Mesothelial cell of epicardium (in vitro differentiated cells): ENCODE results near the gene CGNL1. TPM values are rescaled to one million over a fixed set of nuclear protein-coding genes. Genes with fewer than 3 reads are reported as not detected.

Experiments
- DNase-seq, 2 experiments: peaks; one replicate each; pipeline ENCODE4 v3.0.0; 2021; ENCODE audit warnings: low spot score in 2 of 2; ENCODE audit not compliant: unreplicated experiment in 2 of 2
- H3K27ac Mint-ChIP-seq: 2 replicates; pipeline ENCODE4 v1.8.0; 2021; ENCODE audit warnings: mixed read lengths
- H3K27me3 Mint-ChIP-seq: 2 replicates; pipeline ENCODE4 v1.8.0; 2021; ENCODE audit warnings: low read depth, mixed read lengths
- H3K36me3 Mint-ChIP-seq: 2 replicates; pipeline ENCODE4 v1.8.0; 2021; ENCODE audit warnings: mixed read lengths
- H3K4me1 Mint-ChIP-seq: 2 replicates; pipeline ENCODE4 v1.8.0; 2021; ENCODE audit warnings: mixed read lengths
- H3K4me3 Mint-ChIP-seq: 2 replicates; pipeline ENCODE4 v1.8.0; 2021; ENCODE audit warnings: mild to moderate bottlenecking, moderate library complexity, mixed read lengths
- H3K9me3 Mint-ChIP-seq: 2 replicates; pipeline ENCODE4 v1.8.0; 2021; ENCODE audit warnings: mixed read lengths
- CTCF ChIP-seq: fragments of 200-600 bp; sonication (generic); IDR thresholded peaks from one replicate; pipeline ENCODE4 v1.5.0; 2021; ENCODE audit warnings: antibody characterized with exemption; ENCODE audit not compliant: unreplicated experiment
- total RNA-seq: library from RNA; stranded (reverse); gene quantifications from 3 replicates; pipeline ENCODE4 v1.2.1, GENCODE V29; 2021

The CGNL1 gene
- total RNA-seq, 1 donor from 2014 or later = 34.1 TPM

DNA sequence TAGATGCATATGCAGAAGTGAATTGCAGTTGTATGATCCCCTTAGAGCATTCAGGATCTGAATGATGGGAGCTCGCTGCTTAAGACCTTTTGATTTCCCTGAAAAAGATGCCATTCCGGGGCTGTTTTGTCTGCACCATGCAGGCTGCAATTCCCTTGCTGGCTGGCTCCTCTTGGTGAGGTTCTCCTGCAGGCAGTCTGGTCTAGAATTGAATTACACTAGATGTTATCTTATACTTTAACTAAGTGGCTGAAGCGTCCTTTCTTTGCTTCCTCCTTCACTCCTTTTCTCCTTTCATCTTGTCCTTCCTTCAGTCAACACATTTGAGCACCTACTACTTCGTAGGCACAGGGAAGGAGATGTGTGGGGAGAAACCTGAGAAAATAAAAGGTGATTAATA is 196.8 kb downstream of the CGNL1 start:
- Mint-ChIP-seq H3K36me3 (no peaks in the 10 kb centered on the region), H3K27me3 (no peaks in the 10 kb centered on the region)

DNA sequence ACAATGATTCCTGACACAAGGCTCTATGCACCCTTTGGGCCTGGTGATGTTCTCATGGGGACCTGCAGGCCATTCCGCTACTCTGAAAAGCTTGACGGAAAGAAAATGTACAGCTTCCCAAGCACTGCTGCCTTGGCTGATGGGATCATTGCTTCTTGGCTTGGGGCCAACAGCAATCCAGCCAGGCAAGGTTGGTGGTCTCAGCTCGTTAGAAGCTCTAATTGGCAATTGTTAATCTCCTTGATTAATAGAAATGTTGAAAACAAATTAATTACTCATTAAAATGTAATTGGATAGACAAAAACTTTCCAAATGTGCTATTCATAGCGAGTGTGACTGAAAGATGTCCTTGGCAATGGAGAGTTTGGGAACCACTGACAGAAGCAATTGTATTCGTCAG is 199.1 kb downstream of the CGNL1 start:
- Mint-ChIP-seq H3K36me3 (no peaks in the 10 kb centered on the region), H3K4me3 (no peak overlapping the region), H3K9me3 (no peaks in the 10 kb centered on the region), H3K27me3 (no peaks in the 10 kb centered on the region), H3K27ac (no peak overlapping the region), H3K4me1 (peaks cover 10% of the 10 kb centered on the region)
- TF ChIP-seq CTCF = no peak
- DNase-seq = no peak

More for the DNA sequence above, 196.8 kb downstream of the CGNL1 start:
- no peak for TF ChIP-seq CTCF
- no peak overlapping the region for H3K4me3 Mint-ChIP-seq
- H3K9me3 Mint-ChIP-seq = no peaks in the 10 kb centered on the region
- H3K4me1 Mint-ChIP-seq = peaks cover 2% of the 10 kb centered on the region
- H3K27ac Mint-ChIP-seq = no peak overlapping the region
- no peak for DNase-seq

GRCh38 chr15:57578288-57578900 is 202.1 kb downstream of the CGNL1 start:
- H3K4me1 Mint-ChIP-seq = peaks cover 10% of the 10 kb centered on the region
- no peak for TF ChIP-seq CTCF
- DNase-seq = no peak
- H3K4me3 Mint-ChIP-seq = no peak overlapping the region
- H3K36me3 Mint-ChIP-seq = peaks cover 6% of the 10 kb centered on the region
- H3K27ac Mint-ChIP-seq = no peak overlapping the region
- H3K9me3 Mint-ChIP-seq = peaks cover 9% of the 10 kb centered on the region
- H3K27me3 Mint-ChIP-seq = no peaks in the 10 kb centered on the region

DNA sequence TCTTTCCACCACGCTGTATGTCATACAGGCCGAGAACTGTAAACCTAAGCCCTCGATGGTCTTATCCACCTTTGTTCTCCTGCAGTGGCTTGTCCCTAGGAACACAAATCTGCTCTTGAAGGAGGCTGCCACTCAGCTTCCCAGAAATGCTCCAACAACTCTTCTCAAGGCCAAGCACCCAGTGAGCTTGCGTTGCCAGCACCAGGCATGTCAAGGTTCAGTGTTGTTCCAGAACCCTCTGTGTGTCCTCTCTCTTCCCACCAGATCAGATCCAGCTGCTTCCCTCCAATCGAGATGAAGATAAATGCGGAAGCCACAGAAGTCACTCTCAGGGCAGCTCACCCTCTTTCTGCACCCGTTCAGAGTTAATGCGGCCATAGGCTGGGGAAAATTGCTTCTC is 204.1 kb downstream of the CGNL1 start:
- no peak for DNase-seq
- no peak overlapping the region for H3K4me3 Mint-ChIP-seq
- H3K27me3 Mint-ChIP-seq = no peaks in the 10 kb centered on the region
- H3K27ac Mint-ChIP-seq = no peak overlapping the region
- peaks cover 10% of the 10 kb centered on the region for H3K4me1 Mint-ChIP-seq
- TF ChIP-seq CTCF = no peak
- H3K9me3 Mint-ChIP-seq = peaks cover 15% of the 10 kb centered on the region
- H3K36me3 Mint-ChIP-seq = peaks cover 11% of the 10 kb centered on the region

- Mint-ChIP-seq H3K4me3 (no peak overlapping the region), H3K4me1 (peaks cover 10% of the 10 kb centered on the region), H3K27me3 (no peaks in the 10 kb centered on the region), H3K36me3 (peaks cover 11% of the 10 kb centered on the region), H3K27ac (no peak overlapping the region), H3K9me3 (peaks cover 15% of the 10 kb centered on the region)
- TF ChIP-seq CTCF = no peak
- DNase-seq = no peak
Measured at GRCh38 chr15:57580866-57581265, 204.6 kb downstream of the CGNL1 start.

DNA sequence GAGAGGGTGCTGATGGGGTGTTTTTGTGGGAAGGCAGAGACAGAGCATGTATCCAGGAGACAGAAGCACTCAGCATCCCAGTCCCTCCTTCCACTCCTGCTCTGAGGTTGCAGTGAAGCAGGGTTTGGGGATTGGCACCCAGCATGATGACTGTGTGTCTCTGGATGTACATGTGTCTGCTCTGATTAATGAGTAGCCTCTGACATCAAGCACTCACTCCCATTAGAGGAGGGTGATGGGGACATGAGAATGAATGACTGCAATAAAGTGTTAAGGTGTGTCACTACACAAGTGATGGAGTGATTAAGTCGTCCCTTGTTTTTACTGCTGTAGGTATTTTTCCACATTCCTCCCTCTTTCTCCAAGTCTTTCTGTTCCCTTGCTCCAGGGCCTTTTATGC is 205.8 kb downstream of the CGNL1 start:
- no peak overlapping the region for H3K4me3 Mint-ChIP-seq
- peaks cover 15% of the 10 kb centered on the region for H3K9me3 Mint-ChIP-seq
- H3K27ac Mint-ChIP-seq = no peak overlapping the region
- no peaks in the 10 kb centered on the region for H3K27me3 Mint-ChIP-seq
- peaks cover 11% of the 10 kb centered on the region for H3K36me3 Mint-ChIP-seq
- DNase-seq = no peak
- no peak for TF ChIP-seq CTCF
- H3K4me1 Mint-ChIP-seq = peaks cover 10% of the 10 kb centered on the region
